ENCODE results near the gene SLC9B1.

SLC9B1 gene

GRCh38 chr4:103019308-103020124, at the start of gene SLC9B1:
SLC9B1 (minus strand) TSS chr4:103019705; CDS start chr4:102991711, 27,994 bp downstream.
- DNase-seq = peak; percentile 78

- DNase-seq = no peak
These were observed 48.5 kb upstream of the SLC9B1 start for GRCh38 chr4:103067841-103068547.

GRCh38 chr4:103060453-103061148, 41.1 kb upstream of the SLC9B1 start:
- DNase-seq = no peak

GRCh38 chr4:103054030-103054429, 34.5 kb upstream of the SLC9B1 start:
- no peak for DNase-seq

- no peak for DNase-seq
These were observed 33.3 kb upstream of the SLC9B1 start for GRCh38 chr4:103052779-103053178.

GRCh38 chr4:103052145-103052544, 32.6 kb upstream of the SLC9B1 start:
- no peak for DNase-seq

- no peak for DNase-seq
These were observed 31.4 kb upstream of the SLC9B1 start for GRCh38 chr4:103050736-103051436.

GRCh38 chr4:103046416-103047290, 27.1 kb upstream of the SLC9B1 start:
- peak; percentile 9 for DNase-seq

- DNase-seq = no peak
These were observed 24.7 kb upstream of the SLC9B1 start for GRCh38 chr4:103044183-103044582.

GRCh38 chr4:103036169-103036568, 16.7 kb upstream of the SLC9B1 start:
- DNase-seq = no peak

GRCh38 chr4:103032574-103032973, 13.1 kb upstream of the SLC9B1 start:
- peak; percentile 30 for DNase-seq

GRCh38 chr4:103030791-103031190, 11.3 kb upstream of the SLC9B1 start:
- no peak for DNase-seq

GRCh38 chr4:103029300-103029699, 9.8 kb upstream of the SLC9B1 start:
- DNase-seq = no peak

GRCh38 chr4:103026868-103027267, 7.4 kb upstream of the SLC9B1 start:
- DNase-seq = no peak

- DNase-seq = no peak
These were observed 5.5 kb upstream of the SLC9B1 start for GRCh38 chr4:103024996-103025395.

GRCh38 chr4:103021120-103021519, 1.6 kb upstream of the SLC9B1 start:
- no peak for DNase-seq

- peak; percentile 0 for DNase-seq
These were observed 856 bp downstream of the SLC9B1 start for GRCh38 chr4:103018391-103019307.

GRCh38 chr4:103012551-103012950, 7.0 kb downstream of the SLC9B1 start:
- DNase-seq = no peak

GRCh38 chr4:103012060-103012459, 7.4 kb downstream of the SLC9B1 start:
- no peak for DNase-seq

- no peak for DNase-seq
These were observed 8.0 kb downstream of the SLC9B1 start for GRCh38 chr4:103011378-103012025.

Measured in NCI-H146 (cell line).